Gastrocnemius medialis (tissue), 4 donors: Measurements from ENCODE around the gene PSG5.
"Not testable (repeated sequence)": the region's sequence is repeated elsewhere in the genome, so short reads cannot be mapped to it uniquely, and the experiment has no call there.

Experiments used
- POLR2A ChIP-seq, 2 donors: fragments of 450-650 bp; IDR thresholded peaks; one replicate each; pipeline ENCODE4 v1.6.1; 2017; ENCODE audit warnings: antibody characterized with exemption in 2 of 2, mild to moderate bottlenecking in 2 of 2, moderate library complexity in 2 of 2
- TF ChIP-seq, protein P1 (sequence below), 5 experiments: fragments of 450-650 bp in 3 of 5; fragments of 200-600 bp in 2 of 5; sonication (generic) in 2 of 5; IDR thresholded peaks in 4 of 5; conservative IDR thresholded peaks in 1 of 5; 1 replicate in 4 of 5; 2 replicates in 1 of 5; pipeline ENCODE4 v1.5.1; 2016 to 2019; ENCODE audit warnings: antibody characterized with exemption in 5 of 5, mild to moderate bottlenecking in 3 of 5, moderate library complexity in 3 of 5

DNA sequence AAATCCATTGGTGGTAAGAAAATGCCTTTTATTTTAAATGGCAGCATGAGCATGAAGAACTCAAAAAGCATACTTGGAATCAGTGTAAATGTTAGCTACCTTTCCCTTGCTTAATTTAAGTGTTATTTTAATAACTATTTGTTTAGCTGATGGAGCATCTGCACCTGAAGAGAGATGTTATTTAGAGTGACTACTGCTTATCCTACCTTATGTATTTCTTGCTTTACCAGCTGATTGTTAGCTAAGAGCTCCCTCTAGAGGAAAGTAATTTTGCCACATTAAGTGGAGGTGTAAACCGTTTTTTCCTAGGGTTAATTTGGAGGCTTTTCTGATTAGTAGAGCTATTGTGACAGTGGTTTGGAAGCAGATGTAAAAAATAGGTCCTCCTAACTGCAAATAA, 40.6 kb upstream of the PSG5 start:
- TF ChIP-seq POLR2A (IDR thresholded peaks at IDR 0.05) = not testable (repeated sequence)
- TF ChIP-seq, protein P1, sequence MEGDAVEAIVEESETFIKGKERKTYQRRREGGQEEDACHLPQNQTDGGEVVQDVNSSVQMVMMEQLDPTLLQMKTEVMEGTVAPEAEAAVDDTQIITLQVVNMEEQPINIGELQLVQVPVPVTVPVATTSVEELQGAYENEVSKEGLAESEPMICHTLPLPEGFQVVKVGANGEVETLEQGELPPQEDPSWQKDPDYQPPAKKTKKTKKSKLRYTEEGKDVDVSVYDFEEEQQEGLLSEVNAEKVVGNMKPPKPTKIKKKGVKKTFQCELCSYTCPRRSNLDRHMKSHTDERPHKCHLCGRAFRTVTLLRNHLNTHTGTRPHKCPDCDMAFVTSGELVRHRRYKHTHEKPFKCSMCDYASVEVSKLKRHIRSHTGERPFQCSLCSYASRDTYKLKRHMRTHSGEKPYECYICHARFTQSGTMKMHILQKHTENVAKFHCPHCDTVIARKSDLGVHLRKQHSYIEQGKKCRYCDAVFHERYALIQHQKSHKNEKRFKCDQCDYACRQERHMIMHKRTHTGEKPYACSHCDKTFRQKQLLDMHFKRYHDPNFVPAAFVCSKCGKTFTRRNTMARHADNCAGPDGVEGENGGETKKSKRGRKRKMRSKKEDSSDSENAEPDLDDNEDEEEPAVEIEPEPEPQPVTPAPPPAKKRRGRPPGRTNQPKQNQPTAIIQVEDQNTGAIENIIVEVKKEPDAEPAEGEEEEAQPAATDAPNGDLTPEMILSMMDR (IDR thresholded peaks at IDR 0.05 in 4 of 5, conservative IDR thresholded peaks at IDR 0.05 in 1 of 5) = not testable (repeated sequence)
